Suprapubic skin (tissue), 4 donors: ENCODE measurements around the gene HDAC7. TPM values are rescaled to one million over a fixed set of nuclear protein-coding genes. Genes with fewer than 3 reads are reported as not detected.
A peak's percentile ranks its signal among the peaks of the same experiment; 100 is the strongest.

Source experiments
- DNase-seq, 2 donors: peaks; one replicate each; pipeline ENCODE4 v3.0.0-alpha.2; 2019; ENCODE audit warnings: low spot score in 2 of 2
- H3K27ac ChIP-seq: fragments of 200-600 bp; sonication (generic); one replicate; pipeline ENCODE4 v1.5.1; 2019
- H3K27me3 ChIP-seq: fragments of 200-600 bp; sonication (generic); one replicate; pipeline ENCODE4 v1.5.1; 2019
- H3K36me3 ChIP-seq: fragments of 200-600 bp; sonication (generic); one replicate; pipeline ENCODE4 v1.5.1; 2019
- H3K4me1 ChIP-seq: fragments of 200-600 bp; sonication (generic); one replicate; pipeline ENCODE4 v1.5.1; 2019
- H3K4me3 ChIP-seq: fragments of 200-600 bp; sonication (generic); one replicate; pipeline ENCODE4 v1.5.1; 2019; ENCODE audit warnings: mild to moderate bottlenecking
- H3K9me3 ChIP-seq: fragments of 200-600 bp; sonication (generic); one replicate; pipeline ENCODE4 v1.5.1; 2019
- CTCF ChIP-seq, 2 donors: fragments of 200-600 bp in 1 of 2; fragments of 450-650 bp in 1 of 2; sonication (generic) in 1 of 2; IDR thresholded peaks; one replicate each; pipeline ENCODE4 v1.5.1; 2016 to 2019; ENCODE audit warnings: antibody characterized with exemption in 2 of 2, mild to moderate bottlenecking in 1 of 2, moderate library complexity in 1 of 2
- EP300 ChIP-seq: sonication (generic); formaldehyde crosslinking; IDR thresholded peaks from one replicate; pipeline ENCODE4 v1.6.1; 2017; ENCODE audit warnings: antibody characterized with exemption
- POLR2A ChIP-seq, 2 donors: fragments of 450-650 bp; IDR thresholded peaks; one replicate each; pipeline ENCODE4 v1.6.1; 2017; ENCODE audit warnings: antibody characterized with exemption in 2 of 2, mild to moderate bottlenecking in 2 of 2, moderate library complexity in 2 of 2
- POLR2AphosphoS5 ChIP-seq, 3 donors: sonication (generic); formaldehyde crosslinking; IDR thresholded peaks; one replicate each; pipeline ENCODE4 v1.6.1; 2017; ENCODE audit warnings: antibody characterized with exemption in 3 of 3
- WGBS: methylation state at CpG from one replicate; pipeline ENCODE4 v1.1.5; 2018; 5-methylcytosine and 5-hydroxymethylcytosine counted together
- total RNA-seq, 4 donors: library from RNA; depleted of rRNA; stranded (reverse); fragments of >200 nt; gene quantifications; one replicate each; pipeline ENCODE4 v1.1.0, GENCODE V29; 2016

HDAC7 gene
- total RNA-seq, 4 donors from 2014 or later = 47.9 to 152 (median 76.2) TPM

- WGBS = 88% methylated on average over 10 of the region's 10 CpGs
- Histone ChIP-seq H3K4me3 (no peak overlapping the region), H3K4me1 (peaks cover 41% of the 10 kb centered on the region), H3K9me3 (no peaks in the 10 kb centered on the region), H3K27ac (peak overlapping the region; percentile 59), H3K36me3 (peaks cover 92% of the 10 kb centered on the region), H3K27me3 (no peaks in the 10 kb centered on the region)
- no peak for TF ChIP-seq CTCF (IDR thresholded peaks at IDR 0.05)
- no peak for TF ChIP-seq POLR2A (IDR thresholded peaks at IDR 0.05)
- TF ChIP-seq POLR2AphosphoS5 (IDR thresholded peaks at IDR 0.05) = no peak
- TF ChIP-seq EP300 = no peak
- DNase-seq = no peak
These were observed 32.9 kb downstream of the HDAC7 start for GRCh38 chr12:47786662-47787280.

DNA sequence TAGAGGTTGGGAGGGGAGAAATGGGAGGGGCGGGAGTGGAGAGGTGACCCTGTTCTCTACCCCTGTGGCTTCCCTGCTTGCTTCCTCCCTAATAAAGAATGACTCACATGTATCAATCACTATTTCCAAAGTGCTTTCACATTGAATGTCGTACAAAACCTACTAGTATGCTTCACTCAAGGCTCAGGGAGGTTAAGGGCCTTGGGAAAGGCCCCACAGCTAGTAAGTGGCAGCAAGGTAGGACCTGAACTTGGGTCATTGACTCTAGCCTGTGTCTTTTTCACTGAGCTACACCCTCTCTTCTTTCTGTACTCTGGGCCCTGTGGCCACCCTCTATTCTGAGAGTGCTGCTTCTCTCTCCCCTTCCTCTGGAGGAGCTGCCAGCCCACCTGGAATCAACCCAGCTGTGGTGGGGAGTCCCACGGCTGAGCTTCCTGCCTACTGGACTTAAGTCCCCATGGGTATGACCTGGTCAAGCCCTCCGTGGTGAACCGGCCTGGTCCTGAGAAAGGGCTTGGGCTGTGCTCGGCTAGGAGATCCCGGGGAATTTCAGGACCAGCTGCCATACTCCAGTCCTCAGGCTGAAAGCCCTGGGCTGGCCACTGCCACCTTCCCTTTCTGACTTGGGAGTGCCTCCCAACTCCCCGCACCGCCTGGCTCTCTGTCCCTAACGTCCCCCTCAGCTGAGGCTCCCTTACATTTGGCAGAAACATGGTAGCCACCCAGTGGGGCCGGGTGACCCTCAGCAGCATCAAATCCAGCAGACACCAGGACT, 33.6 kb downstream of the HDAC7 start:
- Histone ChIP-seq H3K27ac (peak overlapping the region; percentile 59), H3K36me3 (peaks cover 86% of the 10 kb centered on the region)
- 87% methylated on average over 6 of the region's 11 CpGs for WGBS

DNA sequence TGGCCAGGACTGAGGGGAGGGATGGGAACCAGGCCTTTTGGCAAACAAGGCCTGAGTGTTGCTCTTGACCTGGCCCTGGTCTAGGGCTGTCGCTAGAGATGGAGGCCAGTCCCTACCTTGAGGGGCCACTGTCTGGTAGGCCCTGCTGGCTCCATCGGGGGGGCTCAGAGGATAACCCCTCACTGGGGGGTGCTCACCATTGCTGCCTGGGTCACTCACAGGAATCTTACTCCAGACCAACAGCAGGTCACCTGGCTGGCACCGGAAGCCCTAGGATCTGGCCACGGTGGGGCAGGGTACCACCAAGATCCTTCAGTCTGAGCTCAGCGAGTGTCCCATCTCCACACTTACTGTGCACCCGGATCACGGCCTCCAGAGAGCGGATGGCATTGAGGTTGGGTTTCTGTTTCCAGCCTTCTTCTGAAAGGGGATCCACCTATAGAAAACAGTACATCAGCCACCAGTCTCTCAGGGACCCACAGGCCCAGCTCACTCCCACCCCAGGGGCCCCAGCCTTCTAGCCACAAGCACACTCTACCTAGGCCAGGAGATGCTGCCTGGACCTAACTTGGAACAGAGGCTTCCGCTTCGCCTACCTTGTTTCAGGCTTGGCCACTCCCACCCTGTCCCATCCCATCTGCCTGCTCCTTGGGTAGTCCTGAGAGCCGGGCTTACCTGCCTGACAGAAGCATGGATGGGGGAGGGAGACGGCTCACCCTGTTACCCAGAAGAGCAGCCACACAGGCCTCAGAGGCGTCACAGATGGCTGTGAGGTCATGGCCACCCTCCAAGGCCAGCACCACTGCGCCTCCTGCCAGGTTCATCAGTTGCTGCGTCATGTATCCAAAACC, 34.4 kb downstream of the HDAC7 start:
- 66% methylated on average over 8 of the region's 15 CpGs for WGBS
- peak in 1 of 2 donors; percentile 64 for DNase-seq
- H3K36me3 ChIP-seq = peaks cover 82% of the 10 kb centered on the region
- TF ChIP-seq CTCF (IDR thresholded peaks at IDR 0.05) (no peak), POLR2AphosphoS5 (IDR thresholded peaks at IDR 0.05) (no peak), POLR2A (IDR thresholded peaks at IDR 0.05) (no peak), EP300 (no peak)
- H3K4me1 ChIP-seq = peaks cover 52% of the 10 kb centered on the region
- no peaks in the 10 kb centered on the region for H3K9me3 ChIP-seq
- H3K4me3 ChIP-seq = no peak overlapping the region
- peak overlapping the region; percentile 59 for H3K27ac ChIP-seq
- H3K27me3 ChIP-seq = no peaks in the 10 kb centered on the region

More for the DNA sequence above, 33.6 kb downstream of the HDAC7 start:
- no peaks in the 10 kb centered on the region for H3K27me3 ChIP-seq
- no peak overlapping the region for H3K4me3 ChIP-seq
- H3K4me1 ChIP-seq = peaks cover 48% of the 10 kb centered on the region
- peak in 1 of 2 donors; percentile 76 for DNase-seq
- TF ChIP-seq EP300 = no peak
- no peak for TF ChIP-seq POLR2AphosphoS5 (IDR thresholded peaks at IDR 0.05)
- TF ChIP-seq CTCF (IDR thresholded peaks at IDR 0.05) = no peak
- no peak for TF ChIP-seq POLR2A (IDR thresholded peaks at IDR 0.05)
- H3K9me3 ChIP-seq = no peaks in the 10 kb centered on the region

DNA sequence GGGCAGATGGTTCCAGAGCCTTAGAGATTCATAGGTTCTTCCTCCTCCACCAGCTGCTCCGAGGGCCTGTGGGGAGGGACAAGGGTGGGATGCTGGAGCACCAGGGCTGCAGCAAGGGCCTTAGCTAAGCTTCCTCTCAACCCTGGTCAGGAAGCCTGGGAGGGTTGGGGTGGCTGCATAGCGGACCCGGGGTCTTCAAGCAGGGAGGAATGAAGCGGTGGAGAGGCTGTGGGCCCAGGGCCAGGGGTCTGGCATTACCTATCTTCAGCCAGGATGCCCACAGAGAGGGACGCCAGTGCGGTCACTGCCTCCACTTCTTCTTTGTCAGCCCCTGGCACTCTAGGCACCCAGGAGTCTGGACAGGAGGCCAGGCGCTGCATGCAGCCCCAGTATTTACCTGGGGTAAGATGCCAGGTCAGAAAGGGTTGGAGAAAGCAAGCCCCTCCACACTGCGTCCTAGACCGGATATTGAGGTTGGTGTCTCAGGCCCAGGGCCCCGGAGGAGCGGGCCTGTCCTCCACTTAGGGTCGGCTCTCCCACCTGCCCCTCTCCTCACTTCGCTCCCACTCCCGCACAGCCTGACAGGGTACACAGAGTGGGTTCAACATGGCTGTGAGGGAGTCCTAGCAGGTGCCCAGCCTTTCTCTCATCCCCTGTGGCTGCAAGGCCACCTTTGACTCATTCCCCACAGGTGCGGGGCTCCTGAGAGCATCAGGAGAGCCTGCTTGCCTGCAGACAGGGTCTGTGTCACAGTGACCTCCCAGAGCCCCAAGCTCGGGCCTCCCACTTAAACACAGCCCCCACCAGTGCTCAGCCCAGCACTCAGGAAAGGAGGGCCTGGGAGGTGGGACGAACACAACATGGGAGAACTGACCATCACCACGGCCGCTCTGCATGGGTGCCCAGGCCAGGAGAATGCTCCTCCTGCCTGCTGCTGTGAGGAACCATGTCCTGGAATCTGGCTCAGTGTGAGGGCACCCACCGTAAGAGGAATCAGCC, 35.6 kb downstream of the HDAC7 start:
- H3K36me3 ChIP-seq = peaks cover 71% of the 10 kb centered on the region
- peaks cover 61% of the 10 kb centered on the region for H3K4me1 ChIP-seq
- H3K9me3 ChIP-seq = no peaks in the 10 kb centered on the region
- H3K27ac ChIP-seq = no peak overlapping the region
- H3K4me3 ChIP-seq = no peak overlapping the region
- 85% methylated on average over 17 of the region's 20 CpGs for whole genome bisulfite sequencing
- TF ChIP-seq POLR2AphosphoS5 (IDR thresholded peaks at IDR 0.05) (no peak), EP300 (no peak), POLR2A (IDR thresholded peaks at IDR 0.05) (no peak), CTCF (IDR thresholded peaks at IDR 0.05) (no peak)
- H3K27me3 ChIP-seq = no peaks in the 10 kb centered on the region
- DNase-seq = peak; percentile 68 to 76
